Mammary epithelial cell (primary cell): Measurements from ENCODE around the gene FMO2.

Experiments used
- CTCF ChIP-seq, 2 donors: IDR thresholded peaks in 1 of 2; conservative IDR thresholded peaks in 1 of 2; 2 replicates each; pipeline ENCODE4 v1.5.1; 2011 to 2012; ENCODE audit warnings: inconsistent platforms in 2 of 2, low read length in 2 of 2, mild to moderate bottlenecking in 2 of 2, control low read depth in 1 of 2, low read depth in 1 of 2; ENCODE audit not compliant: insufficient read depth in 1 of 2; ENCODE audit errors: extremely low read depth in 1 of 2
- EZH2 ChIP-seq: IDR thresholded peaks from 2 replicates; pipeline ENCODE4 v1.6.1; 2012; ENCODE audit warnings: low read length, inconsistent platforms, borderline replicate concordance

- TF ChIP-seq CTCF (conservative IDR thresholded peaks at IDR 0.05 in 1 of 2, IDR thresholded peaks at IDR 0.05 in 1 of 2; ENCODE audit: extremely low read depth in 1 of 2, insufficient read depth in 1 of 2, low read depth in 1 of 2, low read length in 2 of 2) (no peak), EZH2 (no peak)
These were observed 67.4 kb downstream of the FMO2 start for GRCh38 chr1:171252482-171252881.
